NCI-H1105 treated with DMSO at 0.1 percent for 48 hours (cell line): ENCODE results near the gene ZNF408.

Experiments
- DNase-seq: peaks from one replicate; lab custom pipeline; 2025; lab: John Stamatoyannopoulos, UW

ZNF408 gene

GRCh38 chr11:46676436-46677158 lies 24.2 kb upstream of the ZNF408 start:
- DNase-seq = no peak

GRCh38 chr11:46677169-46677568 lies 23.7 kb upstream of the ZNF408 start:
- DNase-seq = no peak

GRCh38 chr11:46677991-46678740 lies 22.7 kb upstream of the ZNF408 start:
- no peak for DNase-seq

- no peak for DNase-seq
These were observed 22.1 kb upstream of the ZNF408 start for GRCh38 chr11:46678741-46679130.

- DNase-seq = no peak
These were observed 21.3 kb upstream of the ZNF408 start for GRCh38 chr11:46679241-46680163.

- DNase-seq = no peak
These were observed 20.6 kb upstream of the ZNF408 start for GRCh38 chr11:46680164-46680760.

- no peak for DNase-seq
These were observed 20.0 kb upstream of the ZNF408 start for GRCh38 chr11:46680815-46681214.

GRCh38 chr11:46681814-46682213 lies 19.0 kb upstream of the ZNF408 start:
- DNase-seq = no peak

GRCh38 chr11:46682773-46683752 lies 17.8 kb upstream of the ZNF408 start:
- DNase-seq = no peak

GRCh38 chr11:46684367-46684766 lies 16.5 kb upstream of the ZNF408 start:
- DNase-seq = no peak

GRCh38 chr11:46686886-46687795 lies 13.7 kb upstream of the ZNF408 start:
- peak; percentile 79 for DNase-seq

- no peak for DNase-seq
These were observed 10.1 kb upstream of the ZNF408 start for GRCh38 chr11:46690702-46691101.

GRCh38 chr11:46692450-46692849 lies 8.4 kb upstream of the ZNF408 start:
- no peak for DNase-seq

- DNase-seq = no peak
These were observed 7.2 kb upstream of the ZNF408 start for GRCh38 chr11:46693597-46694012.

- no peak for DNase-seq
These were observed 6.8 kb upstream of the ZNF408 start for GRCh38 chr11:46694072-46694471.

- DNase-seq = no peak
These were observed 6.2 kb upstream of the ZNF408 start for GRCh38 chr11:46694607-46695006.

GRCh38 chr11:46695345-46696211 lies 5.3 kb upstream of the ZNF408 start:
- DNase-seq = no peak

GRCh38 chr11:46696212-46696558 lies 4.6 kb upstream of the ZNF408 start:
- peak; percentile 19 for DNase-seq

- DNase-seq = no peak
These were observed 3.5 kb upstream of the ZNF408 start for GRCh38 chr11:46697303-46697702.
